HG03342 (cell line): ENCODE measurements around the gene DYNC1LI1.
"Not testable (repeated sequence)": the region's sequence is repeated elsewhere in the genome, so short reads cannot be mapped to it uniquely, and the experiment has no call there.

Experiments used
- ATAC-seq: cut with Tn5 transposase; IDR thresholded peaks from one replicate; pipeline ENCODE4 v1.9.1; 2021; ENCODE audit warnings: mild to moderate bottlenecking, moderate library complexity; ENCODE audit not compliant: unreplicated experiment

The DYNC1LI1 gene

DNA sequence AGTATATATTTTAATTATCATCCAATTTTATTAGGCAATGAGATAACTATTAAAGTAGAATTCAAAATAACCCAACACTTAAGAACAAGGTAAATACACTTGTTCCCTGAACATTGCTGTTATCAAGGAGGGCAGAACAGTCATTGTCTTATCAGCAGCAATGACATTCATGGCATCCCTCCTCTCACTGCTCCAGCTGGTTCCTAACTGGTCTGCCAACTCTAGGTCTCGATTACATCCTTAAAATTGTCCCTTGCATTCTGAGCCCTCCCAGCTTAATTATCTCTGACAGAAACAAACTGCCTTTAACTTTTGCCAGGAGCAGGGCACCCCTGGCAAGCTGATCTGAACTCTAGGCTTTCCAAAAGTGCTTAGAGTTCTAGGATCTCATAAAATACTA, 14.0 kb upstream of the DYNC1LI1 start:
- ATAC-seq: no peak

DNA sequence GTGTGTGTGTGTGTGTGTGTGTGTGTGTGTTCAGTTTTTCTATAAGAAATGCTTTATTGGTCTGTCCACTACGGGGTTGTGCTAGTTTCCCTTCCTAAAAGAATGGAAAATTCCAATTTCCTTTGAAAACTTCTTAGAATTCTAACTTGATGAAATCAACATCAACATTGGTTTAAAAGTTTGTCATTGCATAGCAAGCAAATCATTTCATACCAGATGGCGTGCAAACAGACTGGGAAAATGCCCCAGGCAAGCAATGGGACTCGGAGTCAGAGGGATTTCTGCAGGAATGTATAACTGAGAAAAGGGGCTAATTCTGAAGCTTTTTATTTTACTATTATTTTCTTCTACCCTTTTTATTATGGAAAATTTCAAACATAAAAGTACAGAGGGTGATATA, 13.1 kb upstream of the DYNC1LI1 start:
- no peak for ATAC-seq

DNA sequence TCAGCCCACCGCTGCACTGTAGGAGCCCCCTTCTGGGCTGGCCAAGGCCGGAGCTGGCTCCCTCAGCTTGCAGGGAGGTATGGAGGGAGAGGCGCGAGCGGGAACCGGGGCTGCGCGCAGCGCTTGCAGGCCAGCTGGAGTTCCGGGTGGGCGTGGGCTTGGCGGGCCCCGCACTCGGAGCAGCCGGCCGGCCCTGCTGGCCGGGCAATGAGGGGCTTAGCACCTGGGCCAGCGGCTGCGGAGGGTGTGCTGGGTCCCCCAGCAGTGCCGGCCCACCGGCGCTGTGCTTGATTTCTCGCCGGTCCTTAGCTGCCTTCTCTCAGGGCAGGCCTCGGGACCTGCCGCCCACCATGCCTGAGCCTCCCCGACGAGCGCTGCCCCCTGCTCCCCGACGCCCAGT, 8.0 kb upstream of the DYNC1LI1 start:
- ATAC-seq: not testable (repeated sequence)

DNA sequence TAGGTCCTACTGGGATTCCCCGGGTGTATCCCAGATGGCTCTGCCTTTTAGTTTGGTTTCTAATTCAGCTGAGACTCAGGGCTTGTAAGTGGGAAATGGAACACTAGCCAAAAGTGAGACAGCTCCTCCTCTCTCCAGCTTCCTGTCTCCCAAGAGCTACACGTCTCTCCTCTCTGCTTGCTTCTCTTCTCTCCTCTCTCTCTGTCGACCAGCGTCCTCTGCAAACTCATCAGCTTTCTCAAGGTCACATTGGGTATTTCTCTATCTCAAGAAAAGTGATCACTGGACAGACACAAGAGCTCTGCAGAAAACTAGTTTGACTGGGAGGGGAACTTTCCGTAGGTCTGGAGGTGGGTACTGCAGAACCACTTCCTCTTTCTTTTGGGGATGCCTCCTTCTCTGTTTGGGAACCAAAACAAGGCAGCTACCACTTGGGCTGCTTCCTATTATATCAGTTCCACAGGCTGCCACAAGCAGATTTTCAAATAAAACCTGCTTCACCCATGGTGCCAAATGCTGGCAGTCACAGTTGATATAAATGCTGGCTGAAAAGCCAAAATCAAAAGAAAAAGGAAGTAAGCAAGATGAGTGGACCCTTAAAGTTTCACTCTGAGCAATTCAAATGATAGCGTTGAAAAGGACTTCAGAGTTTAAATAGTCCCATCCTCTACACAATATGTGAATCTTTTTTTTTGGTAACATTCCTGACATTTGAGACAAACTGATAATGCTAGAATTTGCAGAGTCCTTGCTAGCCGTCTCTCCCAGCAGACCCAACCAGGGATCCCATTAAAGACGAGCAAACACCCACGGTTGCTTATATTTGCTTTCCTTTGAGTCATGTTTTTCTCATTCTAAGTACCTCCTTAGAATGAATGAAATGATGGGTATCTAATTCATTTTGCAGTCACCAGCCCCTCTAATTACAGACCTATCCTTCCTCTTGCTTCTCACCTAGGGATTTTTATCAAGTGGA, 7.2 kb upstream of the DYNC1LI1 start:
- ATAC-seq: peak; percentile 93

DNA sequence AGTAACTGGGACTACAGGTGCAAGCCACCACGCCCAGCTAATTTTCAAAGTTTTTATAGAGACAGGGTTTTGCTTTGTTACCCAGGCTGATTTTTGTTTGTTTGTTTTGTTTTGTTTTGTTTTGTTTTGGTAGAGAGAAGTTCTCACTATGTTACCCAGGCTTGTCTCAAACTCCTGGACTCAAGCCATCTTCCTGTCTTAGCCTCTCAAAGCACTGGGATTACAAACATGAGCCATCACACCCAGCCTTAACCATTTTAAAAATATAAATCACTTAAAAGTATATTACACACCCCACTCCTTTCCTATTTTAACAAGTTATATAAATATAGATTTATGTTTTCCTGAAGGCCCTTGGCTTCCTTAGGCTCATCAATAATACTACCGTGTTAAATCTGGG, 6.5 kb upstream of the DYNC1LI1 start:
- ATAC-seq: no peak

DNA sequence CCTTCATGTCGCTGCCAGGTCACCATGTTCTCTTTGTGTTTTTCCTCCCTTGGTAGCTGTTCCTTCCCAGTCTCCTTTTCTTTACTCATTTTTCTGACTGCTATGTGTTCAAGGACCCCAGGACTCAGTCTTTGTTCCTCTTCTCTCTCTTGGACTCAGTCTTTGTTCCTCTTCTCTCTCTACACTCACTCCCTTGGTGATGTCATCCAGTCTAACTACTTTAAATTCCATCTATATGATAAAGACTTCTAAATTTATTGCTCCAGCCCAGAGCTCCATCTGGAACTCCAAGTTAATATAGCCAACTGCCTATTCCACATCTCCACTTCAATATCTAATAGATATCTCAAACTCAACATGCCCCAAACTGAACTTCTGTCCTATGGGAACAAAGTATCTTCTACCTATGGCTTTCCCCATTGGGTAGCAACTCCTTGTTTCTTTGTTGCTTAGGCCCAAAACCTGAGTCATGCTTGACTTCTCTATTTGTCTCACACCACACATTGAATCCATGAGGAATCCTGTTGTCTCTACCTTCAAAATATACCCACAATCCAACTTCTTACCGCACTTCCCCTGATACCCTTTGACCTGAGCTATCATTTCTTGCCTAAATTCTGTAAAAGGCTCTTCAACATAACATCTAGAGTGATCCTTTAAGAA, 4.9 kb upstream of the DYNC1LI1 start:
- ATAC-seq: no peak

DNA sequence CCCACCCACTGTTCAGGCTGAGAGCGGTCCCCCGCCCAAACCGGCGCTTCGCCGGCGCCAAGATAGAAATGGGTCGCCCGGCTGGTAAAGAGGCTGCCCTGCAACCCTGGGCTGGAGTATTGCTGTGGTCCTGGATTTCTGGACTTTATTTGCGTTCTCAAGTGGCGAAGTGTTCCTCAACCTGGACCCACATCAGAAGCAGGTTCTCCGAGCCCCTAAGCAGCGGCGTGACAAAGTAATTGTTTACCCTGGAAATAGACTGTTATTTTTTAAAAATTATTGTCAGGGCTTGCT, 481 bp upstream of the DYNC1LI1 start:
- ATAC-seq: peak; percentile 32

DNA sequence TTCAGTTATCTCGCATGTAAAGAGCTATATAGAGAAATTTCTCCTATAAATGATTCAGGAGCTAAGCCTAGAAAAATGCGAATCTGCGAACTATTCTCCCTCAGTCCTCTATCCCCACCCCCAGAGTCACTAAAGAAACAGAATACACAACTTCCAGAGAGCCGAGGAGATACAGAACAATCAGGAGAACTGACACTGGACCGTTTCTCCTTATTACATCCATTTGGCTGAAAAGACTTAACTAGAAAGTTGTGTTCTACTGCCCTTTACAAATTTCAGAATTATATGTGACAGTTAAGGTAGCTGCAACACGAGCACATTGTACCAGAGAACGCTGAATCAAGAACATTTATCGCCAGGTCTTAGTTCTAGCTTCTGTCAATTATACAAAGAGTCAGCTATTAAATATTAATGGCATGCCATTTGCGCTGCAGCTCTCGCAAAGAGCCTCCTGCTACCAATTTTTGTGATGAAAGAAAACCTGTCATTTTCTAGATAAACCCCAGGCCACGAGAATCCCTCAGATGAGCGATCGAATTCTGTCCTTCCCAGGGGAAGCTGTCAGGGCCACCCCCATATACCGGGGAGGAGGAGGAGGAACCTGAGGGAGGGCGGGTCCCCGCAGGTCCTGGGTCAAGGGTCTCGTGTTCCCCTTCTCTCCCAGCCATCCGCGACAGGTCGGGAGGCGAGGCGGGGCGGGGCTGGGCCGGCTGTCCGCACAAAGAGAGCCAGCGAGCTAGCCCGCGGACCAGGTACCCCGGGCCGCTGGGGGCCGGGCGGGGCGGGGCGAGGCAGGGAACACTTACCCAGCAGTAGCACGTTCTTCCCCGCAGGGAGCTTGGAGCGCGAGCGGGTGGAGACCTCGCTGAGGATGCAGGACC, 878 bp downstream of the DYNC1LI1 start:
- peak; percentile 41 for ATAC-seq

DNA sequence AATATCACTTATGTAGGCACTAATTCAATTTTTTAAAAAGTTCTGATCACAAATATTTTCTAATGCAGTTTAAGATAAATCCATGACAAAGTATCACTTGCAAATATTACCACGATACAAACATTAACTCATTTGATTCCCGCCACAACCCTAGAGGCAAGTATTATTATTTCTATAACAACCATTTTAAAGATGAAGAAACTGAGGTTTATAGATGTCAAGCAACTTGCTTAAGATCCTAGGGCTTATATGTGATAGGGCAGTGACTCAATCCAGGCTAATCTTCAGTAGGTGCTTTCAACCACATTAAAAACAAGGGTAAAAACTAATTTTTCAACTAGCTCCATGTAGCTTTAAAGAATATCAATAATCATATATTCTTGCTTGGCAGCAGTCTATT, 1.7 kb downstream of the DYNC1LI1 start:
- ATAC-seq: no peak

DNA sequence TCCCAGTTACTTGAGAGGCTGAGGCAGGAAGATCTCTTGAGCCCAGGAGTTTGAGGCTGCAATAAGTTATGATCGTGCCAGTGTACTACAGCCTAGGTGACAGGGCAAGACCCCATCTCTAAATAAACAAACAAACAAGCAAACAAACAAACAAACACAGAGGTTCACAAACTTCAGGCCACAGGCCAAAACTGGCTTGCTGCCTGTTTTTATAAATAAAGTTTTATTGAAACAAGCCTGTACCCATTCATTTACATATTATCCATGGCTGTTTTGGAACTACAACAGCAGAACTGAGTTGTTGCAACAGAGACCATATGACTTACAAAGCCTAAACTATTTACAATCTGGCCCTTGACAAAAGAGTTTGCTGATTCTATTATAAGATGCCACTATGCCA, 6.5 kb downstream of the DYNC1LI1 start:
- no peak for ATAC-seq

DNA sequence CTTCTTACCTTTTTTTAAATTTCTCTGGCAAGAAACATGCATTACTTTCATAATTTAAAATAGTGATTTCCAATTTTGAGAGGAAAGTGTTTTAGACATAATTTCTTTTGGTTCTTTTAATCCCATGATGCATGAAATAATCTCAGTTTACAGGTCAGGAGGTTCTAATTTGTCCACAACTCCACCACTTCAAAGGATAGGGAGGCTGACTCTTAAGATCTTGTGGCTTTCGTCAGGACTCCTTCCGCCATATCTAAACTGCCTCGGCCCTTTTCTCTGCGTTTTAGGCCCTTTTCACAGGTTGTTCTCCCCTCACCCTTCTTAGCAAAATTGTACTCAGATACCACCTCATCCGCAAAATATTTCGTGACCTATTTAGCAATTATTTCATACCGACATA, 8.0 kb downstream of the DYNC1LI1 start:
- no peak for ATAC-seq

DNA sequence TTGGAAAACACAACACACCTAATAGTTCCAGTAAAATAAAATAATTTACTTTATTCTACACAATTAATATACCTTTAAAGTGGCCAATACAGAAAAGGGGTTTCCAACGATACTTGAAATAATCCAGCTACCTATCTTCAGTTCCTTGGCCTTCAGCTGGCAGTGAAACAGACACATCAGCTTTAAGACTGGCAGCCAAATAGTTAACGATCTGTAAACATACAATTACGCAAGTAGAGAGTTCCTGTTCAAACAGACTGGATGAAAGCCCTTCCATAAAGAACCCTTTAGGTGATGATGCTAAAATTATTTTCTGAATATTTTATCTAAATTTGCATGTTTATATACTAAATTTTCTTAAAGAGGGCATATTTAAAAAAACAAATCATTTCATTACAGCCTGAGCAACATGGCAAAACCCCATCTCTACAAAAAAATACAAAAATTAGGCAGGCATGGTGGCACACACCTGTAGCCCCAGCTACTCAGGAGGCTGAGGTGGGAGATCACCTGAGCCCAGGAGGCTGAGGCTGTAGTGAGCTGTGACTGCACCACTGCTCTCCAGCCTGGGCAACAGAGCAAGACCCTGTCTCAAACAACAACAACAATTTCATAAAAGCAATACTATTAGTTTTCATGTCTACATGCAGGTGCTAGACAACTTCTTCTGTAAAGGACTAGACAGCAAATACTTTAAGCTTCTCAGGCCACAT, 12.9 kb downstream of the DYNC1LI1 start:
- ATAC-seq: no peak

DNA sequence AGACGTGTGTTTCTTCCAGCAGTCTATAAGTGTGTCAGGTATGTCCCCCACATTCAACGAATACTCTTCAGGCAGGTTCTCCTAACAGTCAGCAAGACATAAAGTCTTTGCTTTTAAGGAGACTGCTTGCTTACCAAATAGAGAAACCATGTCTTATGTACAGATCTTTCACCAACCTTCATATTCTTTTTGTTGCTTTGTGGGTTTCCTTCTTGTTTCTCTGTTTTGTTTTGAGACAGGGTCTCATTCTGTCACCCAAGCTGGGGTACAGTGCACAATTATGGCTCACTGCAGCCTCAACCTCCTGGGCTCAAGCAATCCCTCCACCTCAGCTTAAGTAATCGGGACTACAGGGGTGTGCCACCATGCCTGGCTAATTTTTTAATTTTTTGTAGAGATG, 14.3 kb downstream of the DYNC1LI1 start:
- ATAC-seq: no peak

DNA sequence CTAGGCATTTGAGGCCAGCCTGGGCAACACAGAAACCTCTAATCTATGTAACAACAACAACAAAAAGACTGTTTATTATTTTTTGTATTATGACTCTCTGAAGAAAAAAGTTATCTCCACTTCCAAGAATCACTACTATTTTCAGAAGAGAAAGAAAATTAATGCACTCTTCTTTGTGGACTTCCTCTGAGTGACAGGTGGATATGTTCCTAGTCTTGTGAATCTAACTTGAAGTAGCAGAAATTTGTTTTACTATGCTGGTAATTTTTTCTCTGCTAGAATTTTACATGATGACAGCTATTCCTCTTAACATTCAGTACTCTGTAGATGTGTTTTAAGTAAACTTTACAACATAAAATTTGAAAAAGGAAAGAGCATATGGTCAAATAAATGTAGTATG, 16.7 kb downstream of the DYNC1LI1 start:
- ATAC-seq: no peak

DNA sequence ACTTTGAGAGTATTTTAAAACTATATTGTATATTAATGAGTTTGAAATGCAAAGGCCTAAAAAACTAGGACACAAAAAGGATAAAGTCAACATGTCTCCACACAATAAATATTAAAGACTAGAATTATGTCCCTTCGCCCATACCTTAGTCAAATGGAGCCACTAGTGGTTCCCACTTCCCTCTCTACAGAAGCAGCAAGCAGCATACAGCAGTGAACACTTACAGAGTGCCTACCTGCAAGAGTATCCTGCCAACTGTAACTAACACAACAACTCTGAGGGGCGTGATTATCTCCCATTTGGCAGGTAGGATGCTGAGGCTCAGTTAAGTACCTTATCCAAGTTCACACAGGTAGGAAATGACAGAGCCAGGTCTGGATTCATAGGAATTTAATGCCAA, 17.2 kb downstream of the DYNC1LI1 start:
- peak; percentile 38 for ATAC-seq

DNA sequence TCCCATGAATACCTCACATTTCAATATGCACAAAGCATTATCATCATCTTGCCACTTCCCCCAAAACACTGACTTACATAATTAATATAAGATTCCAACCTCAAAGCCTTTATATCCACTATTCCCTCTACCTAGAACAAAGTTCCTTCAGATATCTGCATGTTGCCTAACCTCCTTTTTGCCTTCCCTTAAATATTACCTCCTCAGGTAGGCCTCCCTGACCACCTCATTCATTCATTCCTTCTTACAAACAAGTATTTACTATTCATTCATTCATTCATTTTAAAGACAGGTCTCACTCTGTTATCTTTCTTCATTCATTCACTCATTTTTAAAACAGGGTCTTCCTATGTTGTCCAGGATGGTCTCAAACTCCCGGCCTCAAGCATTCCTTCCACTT, 18.6 kb downstream of the DYNC1LI1 start:
- no peak for ATAC-seq

DNA sequence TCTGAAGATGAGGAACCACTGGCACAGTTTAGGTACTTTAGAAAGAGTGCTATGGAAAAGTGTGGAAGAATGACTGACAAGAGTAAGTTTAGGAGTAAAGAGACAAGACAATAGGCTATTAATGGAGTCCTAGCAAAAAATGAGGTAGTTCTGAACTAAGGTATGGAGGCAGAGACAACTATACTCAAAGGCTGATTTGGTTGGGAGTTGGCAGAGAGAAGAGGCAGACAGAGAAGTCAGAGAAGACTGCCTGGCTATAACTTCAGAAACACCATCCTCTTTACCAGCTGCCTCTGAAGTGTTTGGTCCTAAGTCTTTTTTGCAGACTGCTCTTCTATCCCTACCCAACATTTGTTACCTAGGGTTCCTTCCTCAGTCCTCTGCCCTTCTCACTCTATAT, 19.2 kb downstream of the DYNC1LI1 start:
- no peak for ATAC-seq

DNA sequence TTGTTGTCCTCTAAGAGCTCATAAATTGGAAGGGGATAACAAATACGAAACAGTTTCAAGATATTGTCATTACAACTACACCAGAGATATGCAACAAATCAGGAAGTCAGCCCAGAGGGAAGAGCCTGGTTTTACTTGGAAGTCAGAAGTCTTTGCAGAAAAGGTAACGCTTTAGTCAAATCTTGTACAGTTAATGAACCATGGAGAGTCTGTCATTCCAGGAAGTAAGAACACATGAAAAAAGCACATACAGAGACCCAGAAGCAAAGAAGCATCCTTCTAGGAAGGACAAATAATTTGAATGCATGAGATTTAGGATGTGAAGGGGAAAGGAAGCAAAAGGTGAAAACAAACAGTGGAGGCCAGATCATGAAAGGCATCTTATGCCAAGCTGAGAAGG, 19.6 kb downstream of the DYNC1LI1 start:
- ATAC-seq: no peak

DNA sequence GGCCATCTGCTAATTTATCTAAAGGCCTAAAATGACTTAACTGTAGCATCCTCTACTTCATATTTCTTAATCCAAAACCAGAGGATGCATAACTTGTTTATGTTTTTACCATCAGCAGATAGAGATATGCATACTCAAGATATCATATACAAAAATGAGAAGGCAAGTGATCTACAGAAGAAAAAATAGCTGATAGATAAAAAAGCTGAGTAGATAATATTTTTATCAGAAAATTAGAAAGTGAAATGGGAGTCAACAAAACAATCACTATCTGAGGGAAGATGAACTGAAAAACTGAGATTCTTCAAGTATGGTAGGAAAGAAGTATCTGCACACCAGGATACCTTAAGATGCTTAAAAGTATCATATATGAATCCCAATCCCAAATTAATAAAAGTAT, 25.4 kb downstream of the DYNC1LI1 start:
- no peak for ATAC-seq

DNA sequence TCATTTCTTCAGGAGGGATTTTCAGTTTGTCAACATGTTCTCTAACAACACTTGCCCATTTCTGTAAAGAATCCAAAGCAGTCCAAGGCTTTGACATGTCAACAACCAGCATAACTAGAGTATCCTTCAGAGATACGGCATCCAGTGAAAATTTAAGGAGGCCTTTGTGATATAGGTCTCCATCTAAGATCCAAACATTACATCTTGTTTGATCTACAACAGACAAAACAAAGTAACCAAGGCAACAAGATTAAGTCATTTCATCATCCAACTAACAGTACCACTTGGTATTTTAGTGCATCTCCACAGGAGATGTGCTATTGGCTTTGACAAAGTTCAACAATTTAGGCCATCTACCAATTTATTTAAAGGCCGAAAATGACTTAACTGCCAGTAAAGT, 25.8 kb downstream of the DYNC1LI1 start:
- no peak for ATAC-seq

DNA sequence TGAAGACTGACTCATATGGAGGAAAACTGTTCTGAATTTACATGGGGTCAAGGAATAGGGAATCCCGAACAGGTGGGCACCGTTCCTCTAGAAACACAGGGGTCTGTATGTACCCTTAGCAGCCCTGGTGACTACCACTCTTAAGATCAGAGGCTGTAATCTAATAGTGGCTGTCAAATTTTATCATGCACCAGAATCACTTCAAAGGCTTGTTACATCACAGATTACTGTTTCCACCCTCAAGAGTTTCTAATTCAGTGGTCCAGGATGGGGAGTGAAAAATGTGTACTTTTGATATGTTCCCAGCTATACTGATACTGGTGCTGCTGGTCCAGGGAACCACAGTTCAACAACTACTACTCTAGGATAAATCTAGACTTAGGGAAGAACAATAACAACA, 27.9 kb downstream of the DYNC1LI1 start:
- ATAC-seq: no peak
